ENCODE data around the gene PLEK2. TPM values are rescaled to one million over a fixed set of nuclear protein-coding genes. Genes with fewer than 3 reads are reported as not detected.
A peak's percentile ranks its signal among the peaks of the same experiment; 100 is the strongest.

PLEK2 gene
- total RNA-seq, 1 donor from 2014 or later = not detected

DNA sequence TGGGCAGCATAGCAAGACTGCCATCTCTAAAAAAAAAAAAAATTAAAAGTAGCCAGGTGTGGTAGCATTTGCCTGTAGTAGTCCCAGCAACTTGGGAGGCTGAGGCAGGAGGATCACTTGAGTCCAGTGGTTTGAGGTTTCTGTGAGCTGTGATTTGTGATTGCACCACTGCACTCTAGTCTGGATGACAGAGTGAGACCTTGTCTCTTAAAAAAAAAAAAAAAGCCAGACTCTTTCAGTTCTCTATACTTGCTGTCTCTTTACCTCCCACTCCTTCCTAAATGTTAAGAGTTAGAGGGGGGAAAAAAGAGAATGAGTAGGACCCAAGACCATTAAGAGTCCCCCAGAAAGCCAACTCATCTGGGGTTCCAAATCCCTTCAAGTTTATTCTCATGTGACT, 34.0 kb downstream of the PLEK2 start:
- TF ChIP-seq, protein P1, sequence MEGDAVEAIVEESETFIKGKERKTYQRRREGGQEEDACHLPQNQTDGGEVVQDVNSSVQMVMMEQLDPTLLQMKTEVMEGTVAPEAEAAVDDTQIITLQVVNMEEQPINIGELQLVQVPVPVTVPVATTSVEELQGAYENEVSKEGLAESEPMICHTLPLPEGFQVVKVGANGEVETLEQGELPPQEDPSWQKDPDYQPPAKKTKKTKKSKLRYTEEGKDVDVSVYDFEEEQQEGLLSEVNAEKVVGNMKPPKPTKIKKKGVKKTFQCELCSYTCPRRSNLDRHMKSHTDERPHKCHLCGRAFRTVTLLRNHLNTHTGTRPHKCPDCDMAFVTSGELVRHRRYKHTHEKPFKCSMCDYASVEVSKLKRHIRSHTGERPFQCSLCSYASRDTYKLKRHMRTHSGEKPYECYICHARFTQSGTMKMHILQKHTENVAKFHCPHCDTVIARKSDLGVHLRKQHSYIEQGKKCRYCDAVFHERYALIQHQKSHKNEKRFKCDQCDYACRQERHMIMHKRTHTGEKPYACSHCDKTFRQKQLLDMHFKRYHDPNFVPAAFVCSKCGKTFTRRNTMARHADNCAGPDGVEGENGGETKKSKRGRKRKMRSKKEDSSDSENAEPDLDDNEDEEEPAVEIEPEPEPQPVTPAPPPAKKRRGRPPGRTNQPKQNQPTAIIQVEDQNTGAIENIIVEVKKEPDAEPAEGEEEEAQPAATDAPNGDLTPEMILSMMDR (conservative IDR thresholded peaks at IDR 0.05) = no peak
- peaks cover 34% of the 10 kb centered on the region for H3K36me3 Mint-ChIP-seq
- no peaks in the 10 kb centered on the region for H3K9me3 Mint-ChIP-seq
- no peaks in the 10 kb centered on the region for H3K27me3 Mint-ChIP-seq
- no peak overlapping the region for H3K27ac Mint-ChIP-seq
- no peak overlapping the region for H3K4me3 Mint-ChIP-seq
- no peaks in the 10 kb centered on the region for H3K4me1 Mint-ChIP-seq (ENCODE audit: unreplicated experiment)
- DNase-seq (ENCODE audit: extremely low spot score, unreplicated experiment) = no peak

GRCh38 chr14:67373347-67373746, 38.6 kb downstream of the PLEK2 start:
- Mint-ChIP-seq H3K27me3 (no peaks in the 10 kb centered on the region), H3K9me3 (no peaks in the 10 kb centered on the region), H3K27ac (no peak overlapping the region), H3K4me3 (no peak overlapping the region), H3K4me1 (ENCODE audit: unreplicated experiment) (no peaks in the 10 kb centered on the region), H3K36me3 (peaks cover 13% of the 10 kb centered on the region)
- no peak for DNase-seq (ENCODE audit: extremely low spot score, unreplicated experiment)
- TF ChIP-seq, protein P1 (conservative IDR thresholded peaks at IDR 0.05) = no peak

DNA sequence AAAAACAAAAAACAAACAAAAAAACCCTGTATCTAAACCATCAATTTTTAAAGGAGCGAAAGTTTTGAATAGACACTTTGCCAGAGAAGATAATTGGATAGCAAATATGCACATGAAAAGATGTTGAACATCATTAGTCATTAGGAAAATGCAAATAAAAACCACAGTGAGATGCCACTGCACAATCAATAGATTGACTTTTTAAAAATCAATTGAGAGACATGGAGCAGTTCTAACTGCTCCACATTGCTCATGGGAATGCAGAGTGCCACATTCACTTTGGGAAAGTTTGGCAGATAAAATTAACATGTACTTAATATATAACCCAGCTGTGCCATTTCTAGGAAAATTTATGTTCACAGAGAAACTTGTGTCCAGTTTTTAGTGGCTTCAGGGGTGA, 39.1 kb downstream of the PLEK2 start:
- no peaks in the 10 kb centered on the region for H3K27me3 Mint-ChIP-seq
- H3K36me3 Mint-ChIP-seq = peaks cover 13% of the 10 kb centered on the region
- H3K27ac Mint-ChIP-seq = peak overlapping the region; percentile 34
- DNase-seq (ENCODE audit: extremely low spot score, unreplicated experiment) = no peak
- TF ChIP-seq, protein P1 (conservative IDR thresholded peaks at IDR 0.05) = no peak
- no peaks in the 10 kb centered on the region for H3K9me3 Mint-ChIP-seq
- H3K4me3 Mint-ChIP-seq = no peak overlapping the region
- no peaks in the 10 kb centered on the region for H3K4me1 Mint-ChIP-seq (ENCODE audit: unreplicated experiment)

DNA sequence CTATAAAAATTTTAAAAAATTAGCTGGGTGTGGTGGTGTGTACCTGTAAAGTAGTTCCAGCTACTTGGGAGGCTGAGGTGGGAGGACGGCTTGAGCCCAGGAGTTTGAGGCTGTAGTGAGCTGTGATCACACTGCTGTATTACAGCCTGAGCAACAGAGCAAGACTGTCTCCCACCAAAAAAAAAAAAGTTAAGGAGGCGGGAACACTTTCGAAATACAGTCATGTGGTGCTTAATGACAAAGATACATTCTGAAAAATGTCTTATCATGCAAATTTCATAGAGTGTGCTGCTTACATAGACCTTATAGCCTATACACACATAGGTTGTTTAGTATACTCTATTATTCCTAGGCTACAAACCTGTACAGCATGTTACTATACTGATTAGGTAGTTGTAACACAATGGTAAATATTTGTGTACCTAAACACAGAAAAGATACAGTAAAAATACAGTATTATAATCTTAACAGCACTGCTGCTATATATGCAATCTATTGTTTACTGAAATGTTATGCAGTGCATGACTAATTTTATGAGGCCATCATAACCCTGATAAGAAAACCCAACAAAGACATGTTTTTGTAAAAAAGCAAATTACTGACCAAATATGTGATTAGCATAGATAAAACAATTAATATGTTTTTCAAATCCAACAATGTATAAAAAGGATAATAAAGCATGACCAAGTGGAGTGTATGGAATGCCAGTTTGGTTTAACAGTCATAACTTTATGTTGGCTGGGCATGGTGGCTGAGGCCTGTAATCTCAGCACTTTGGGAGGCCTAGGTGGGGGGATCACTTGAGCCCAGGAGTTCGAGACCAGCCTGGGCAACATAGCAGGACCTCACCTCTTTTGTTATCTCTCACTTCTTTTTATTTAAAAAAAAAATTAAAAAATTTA, 40.5 kb downstream of the PLEK2 start:
- peaks cover 5% of the 10 kb centered on the region for H3K36me3 Mint-ChIP-seq
- H3K27ac Mint-ChIP-seq = no peak overlapping the region
- no peaks in the 10 kb centered on the region for H3K4me1 Mint-ChIP-seq (ENCODE audit: unreplicated experiment)
- TF ChIP-seq, protein P1 (conservative IDR thresholded peaks at IDR 0.05) = no peak
- no peaks in the 10 kb centered on the region for H3K9me3 Mint-ChIP-seq
- H3K27me3 Mint-ChIP-seq = no peaks in the 10 kb centered on the region
- H3K4me3 Mint-ChIP-seq = no peak overlapping the region
- no peak for DNase-seq (ENCODE audit: extremely low spot score, unreplicated experiment)

- Mint-ChIP-seq H3K4me3 (no peak overlapping the region), H3K27me3 (no peaks in the 10 kb centered on the region), H3K27ac (no peak overlapping the region), H3K36me3 (peaks cover 8% of the 10 kb centered on the region), H3K4me1 (ENCODE audit: unreplicated experiment) (no peaks in the 10 kb centered on the region), H3K9me3 (no peaks in the 10 kb centered on the region)
- no peak for DNase-seq (ENCODE audit: extremely low spot score, unreplicated experiment)
- TF ChIP-seq, protein P1 (conservative IDR thresholded peaks at IDR 0.05) = no peak
These were observed 41.1 kb downstream of the PLEK2 start for GRCh38 chr14:67370830-67371229.
